PC-9 (cell line): ENCODE results near the gene MMP25. TPM values are rescaled to one million over a fixed set of nuclear protein-coding genes. Genes with fewer than 3 reads are reported as not detected.
A peak's percentile ranks its signal among the peaks of the same experiment; 100 is the strongest.

Experiments used
- BruUV-seq: library from RNA; stranded (reverse); fragments of 400-500 nt; replicated peaks from 2 replicates; lab custom pipeline; 2021; lab: Mats Ljungman, UMichigan
- CTCF ChIA-PET: fragments of 300-600 bp; sonication (Branson Sonifier 250); formaldehyde crosslinking; loops from one replicate; lab custom pipeline; 2022; ENCODE audit warnings: antibody characterized with exemption; lab: Charles Lee
- POLR2A ChIA-PET: fragments of 300-600 bp; sonication (Branson Sonifier 250); formaldehyde crosslinking; loops from one replicate; lab custom pipeline; 2022; ENCODE audit warnings: antibody characterized with exemption; ENCODE audit not compliant: unreplicated experiment; lab: Charles Lee
- DNase-seq, 2 experiments: peaks; one replicate each; pipeline versions ENCODE4 v3.0.0 to v3.0.0-alpha.2; 2015 to 2022; ENCODE audit warnings: mixed read lengths in 1 of 2
- H2AFZ ChIP-seq: fragments of 200-600 bp; sonication (generic); 2 replicates; pipeline ENCODE4 v1.8.1; 2017; ENCODE audit warnings: antibody characterized with exemption
- H3F3A ChIP-seq: fragments of 200-600 bp; sonication (generic); 2 replicates; pipeline ENCODE4 v1.8.1; 2017; ENCODE audit warnings: antibody characterized with exemption, mild to moderate bottlenecking, low read depth; ENCODE audit not compliant: insufficient read depth
- H3K27ac ChIP-seq: fragments of 200-600 bp; sonication (generic); 2 replicates; pipeline ENCODE4 v1.6.1; 2016; ENCODE audit warnings: mixed run types
- H3K27me3 ChIP-seq: fragments of 200-600 bp; sonication (generic); 2 replicates; pipeline ENCODE4 v1.6.1; 2016; ENCODE audit warnings: low read depth, mixed run types; ENCODE audit not compliant: insufficient read depth
- H3K36me3 ChIP-seq: fragments of 200-600 bp; sonication (generic); 2 replicates; pipeline ENCODE4 v1.6.1; 2016; ENCODE audit warnings: low read depth, mixed run types
- H3K4me1 ChIP-seq: fragments of 200-600 bp; sonication (generic); replicated peaks from 2 replicates; pipeline ENCODE4 v1.6.1; 2016; ENCODE audit warnings: mixed run types; ENCODE audit not compliant: insufficient read depth
- H3K4me2 ChIP-seq: fragments of 200-600 bp; sonication (generic); 2 replicates; pipeline ENCODE4 v1.6.1; 2017; ENCODE audit warnings: mixed run types
- H3K4me3 ChIP-seq: fragments of 200-600 bp; sonication (generic); 2 replicates; pipeline ENCODE4 v1.6.1; 2016; ENCODE audit warnings: mixed run types
- H3K79me2 ChIP-seq: fragments of 200-600 bp; sonication (generic); 2 replicates; pipeline ENCODE4 v1.6.1; 2017; ENCODE audit warnings: low read depth, mixed run types
- H3K9me2 ChIP-seq: fragments of 200-600 bp; sonication (generic); 2 replicates; pipeline ENCODE4 v1.8.1; 2017; ENCODE audit warnings: mild to moderate bottlenecking; ENCODE audit not compliant: insufficient read depth
- H3K9me3 ChIP-seq: fragments of 200-600 bp; sonication (generic); 2 replicates; pipeline ENCODE4 v1.8.1; 2016; ENCODE audit warnings: low read depth; ENCODE audit not compliant: insufficient read depth
- H4K20me1 ChIP-seq: fragments of 200-600 bp; sonication (generic); 2 replicates; pipeline ENCODE4 v1.8.1; 2017; ENCODE audit not compliant: insufficient read depth
- EZH2 ChIP-seq: fragments of 200-600 bp; sonication (generic); IDR thresholded peaks from 2 replicates; pipeline ENCODE4 v1.8.0; 2017; ENCODE audit warnings: antibody characterized with exemption, low read depth
- intact Hi-C: fragments of 100-400 bp; cut with micrococcal nuclease; formaldehyde crosslinking; loops from one replicate; pipeline ENCODE4 v1.10.0; 2022; ENCODE audit not compliant: unreplicated experiment
- total RNA-seq: library from RNA; stranded (reverse); gene quantifications from 2 replicates; pipeline ENCODE4 v1.2.3, GENCODE V29; 2021
- TF ChIP-seq, protein P1 (sequence below): fragments of 200-600 bp; sonication (generic); conservative IDR thresholded peaks from 2 replicates; pipeline ENCODE4 v1.6.1; 2017; ENCODE audit warnings: mixed run types, antibody characterized with exemption, mild to moderate bottlenecking, moderate library complexity

The MMP25 gene
- total RNA-seq, 1 experiment from 2014 or later = 0.83 TPM

- TF ChIP-seq EZH2 = no peak
- TF ChIP-seq, protein P1, sequence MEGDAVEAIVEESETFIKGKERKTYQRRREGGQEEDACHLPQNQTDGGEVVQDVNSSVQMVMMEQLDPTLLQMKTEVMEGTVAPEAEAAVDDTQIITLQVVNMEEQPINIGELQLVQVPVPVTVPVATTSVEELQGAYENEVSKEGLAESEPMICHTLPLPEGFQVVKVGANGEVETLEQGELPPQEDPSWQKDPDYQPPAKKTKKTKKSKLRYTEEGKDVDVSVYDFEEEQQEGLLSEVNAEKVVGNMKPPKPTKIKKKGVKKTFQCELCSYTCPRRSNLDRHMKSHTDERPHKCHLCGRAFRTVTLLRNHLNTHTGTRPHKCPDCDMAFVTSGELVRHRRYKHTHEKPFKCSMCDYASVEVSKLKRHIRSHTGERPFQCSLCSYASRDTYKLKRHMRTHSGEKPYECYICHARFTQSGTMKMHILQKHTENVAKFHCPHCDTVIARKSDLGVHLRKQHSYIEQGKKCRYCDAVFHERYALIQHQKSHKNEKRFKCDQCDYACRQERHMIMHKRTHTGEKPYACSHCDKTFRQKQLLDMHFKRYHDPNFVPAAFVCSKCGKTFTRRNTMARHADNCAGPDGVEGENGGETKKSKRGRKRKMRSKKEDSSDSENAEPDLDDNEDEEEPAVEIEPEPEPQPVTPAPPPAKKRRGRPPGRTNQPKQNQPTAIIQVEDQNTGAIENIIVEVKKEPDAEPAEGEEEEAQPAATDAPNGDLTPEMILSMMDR = peak; percentile 48; the same call in 1 of the 2 replicates
- H4K20me1 ChIP-seq = peaks cover 10% of the 10 kb centered on the region
- peak overlapping the region; percentile 100 for H3K4me2 ChIP-seq
- ChIA-PET CTCF (interaction anchor here (0.5 to 0.6 kb wide), 4 partner anchors 10 to 494 kb away, joined by 3 to 6 read pairs (median 3); no protein-coding TSS in a partner anchor), POLR2A (interaction anchor here (0.5 to 5.1 kb wide), 12 partner anchors 9 to 1549 kb away, joined by 3 to 87 read pairs (median 10); partner anchors contain the start of genes CLDN9 and ZNF213)
- peak; percentile 84 to 94 for DNase-seq
- H3K4me3 ChIP-seq = peak overlapping the region; percentile 76
- H3K9me3 ChIP-seq = no peaks in the 10 kb centered on the region
- no peaks in the 10 kb centered on the region for H3K27me3 ChIP-seq
- H3K36me3 ChIP-seq = peaks cover 11% of the 10 kb centered on the region
- H3F3A ChIP-seq = peaks cover 44% of the 10 kb centered on the region
- no peaks in the 10 kb centered on the region for H3K9me2 ChIP-seq
- H2AFZ ChIP-seq = no peak overlapping the region
- peaks cover 8% of the 10 kb centered on the region for H3K4me1 ChIP-seq
- intact Hi-C loops = loop anchor here (1.0 to 2.0 kb wide), 2 partner anchors 17 to 41 kb away; partner anchors contain the start of gene PKMYT1
- no TSS peak for BruUV-seq
- H3K27ac ChIP-seq = peak overlapping the region; percentile 97
- peaks cover 28% of the 10 kb centered on the region for H3K79me2 ChIP-seq
Observed at GRCh38 chr16:3021449-3022207, 24.7 kb upstream of the MMP25 start.

DNA sequence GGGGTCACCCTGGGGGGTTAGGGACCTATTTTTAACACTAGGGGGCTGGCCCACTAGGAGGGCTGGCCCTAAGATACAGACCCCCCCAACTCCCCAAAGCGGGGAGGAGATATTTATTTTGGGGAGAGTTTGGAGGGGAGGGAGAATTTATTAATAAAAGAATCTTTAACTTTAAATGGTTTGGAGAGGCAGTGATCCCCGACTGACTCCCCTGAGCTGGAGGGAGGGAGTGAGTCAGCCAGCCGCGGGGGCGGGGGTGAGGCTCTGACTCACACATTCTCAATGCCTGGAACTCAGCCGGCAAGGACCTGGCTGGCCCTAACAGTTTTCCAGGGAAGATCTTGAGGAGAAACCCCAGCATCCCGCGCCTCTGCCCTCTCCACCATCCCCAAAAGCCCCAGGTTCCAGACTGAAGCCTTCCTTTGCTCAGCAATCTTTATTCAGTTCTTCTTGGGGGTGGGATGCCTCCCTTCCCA is 24.1 kb upstream of the MMP25 start:
- ChIA-PET POLR2A (interaction anchor here (0.6 to 5.1 kb wide), 9 partner anchors 9 to 1549 kb away, joined by 3 to 87 read pairs (median 9); partner anchors contain the start of genes CLDN9, KREMEN2, ZNF213 and ZSCAN10), CTCF (interaction anchor here (0.6 kb wide), 1 partner anchor 12 kb away, joined by 3 read pairs; no protein-coding TSS in a partner anchor)
- H3K4me2 ChIP-seq = peak overlapping the region; percentile 100
- peak; percentile 89 to 95 for DNase-seq
- H2AFZ ChIP-seq = no peak overlapping the region
- peaks cover 8% of the 10 kb centered on the region for H3K4me1 ChIP-seq
- peak overlapping the region; percentile 76 for H3K4me3 ChIP-seq
- peaks cover 28% of the 10 kb centered on the region for H3K79me2 ChIP-seq
- H4K20me1 ChIP-seq = peaks cover 10% of the 10 kb centered on the region
- no TSS peak for BruUV-seq
- H3F3A ChIP-seq = peaks cover 44% of the 10 kb centered on the region
- TF ChIP-seq, protein P1 = no peak
- TF ChIP-seq EZH2 = no peak
- H3K27me3 ChIP-seq = no peaks in the 10 kb centered on the region
- intact Hi-C loops = loop anchor here (2.0 kb wide), 1 partner anchor 41 kb away; the partner anchor contains the start of gene PKMYT1
- H3K9me2 ChIP-seq = no peaks in the 10 kb centered on the region
- peak overlapping the region; percentile 97 for H3K27ac ChIP-seq
- H3K36me3 ChIP-seq = peaks cover 11% of the 10 kb centered on the region
- no peaks in the 10 kb centered on the region for H3K9me3 ChIP-seq

- TF ChIP-seq, protein P1 = no peak
- TF ChIP-seq EZH2 = no peak
- Histone ChIP-seq H3K27me3 (no peaks in the 10 kb centered on the region), H3K4me1 (peaks cover 11% of the 10 kb centered on the region), H4K20me1 (peaks cover 10% of the 10 kb centered on the region), H3F3A (peaks cover 50% of the 10 kb centered on the region), H3K4me3 (peak overlapping the region; percentile 76), H3K27ac (peak overlapping the region; percentile 97), H3K36me3 (peaks cover 11% of the 10 kb centered on the region), H3K9me2 (no peaks in the 10 kb centered on the region), H3K79me2 (peaks cover 28% of the 10 kb centered on the region), H3K4me2 (peak overlapping the region; percentile 100), H2AFZ (no peak overlapping the region), H3K9me3 (no peaks in the 10 kb centered on the region)
- BruUV-seq = TSS peak; percentile 44
- ChIA-PET CTCF (interaction anchor here (0.6 to 1.8 kb wide), 3 partner anchors 16 to 34 kb away, joined by 3 to 8 read pairs (median 4); no protein-coding TSS in a partner anchor), POLR2A (interaction anchor here (0.6 to 5.1 kb wide), 13 partner anchors 8 to 1442 kb away, joined by 3 to 87 read pairs (median 6); partner anchors contain the start of genes CLDN9, KREMEN2 and ZSCAN10)
- intact Hi-C loops = loop anchor here (1.0 to 2.0 kb wide), 2 partner anchors 42 to 53 kb away; partner anchors contain the start of gene PKMYT1
- DNase-seq = no peak
Observed at GRCh38 chr16:3022684-3023414, 23.5 kb upstream of the MMP25 start.
